DOHH2 (cell line): ENCODE measurements around the gene MYBPHL.

Experiments
- CTCF ChIP-seq: fragments of 200-600 bp; sonication (generic); IDR thresholded peaks from one replicate; pipeline ENCODE4 v1.5.1; 2014; ENCODE audit warnings: antibody characterized with exemption, mild to moderate bottlenecking, low read depth, low read length; ENCODE audit not compliant: poor library complexity, severe bottlenecking
- EZH2phosphoT487 ChIP-seq: fragments of 200-600 bp; sonication (generic); IDR thresholded peaks from 2 replicates; pipeline ENCODE4 v1.6.1; 2017; ENCODE audit warnings: borderline replicate concordance, mild to moderate bottlenecking, antibody characterized with exemption, low read length, moderate library complexity, mixed read lengths

DNA sequence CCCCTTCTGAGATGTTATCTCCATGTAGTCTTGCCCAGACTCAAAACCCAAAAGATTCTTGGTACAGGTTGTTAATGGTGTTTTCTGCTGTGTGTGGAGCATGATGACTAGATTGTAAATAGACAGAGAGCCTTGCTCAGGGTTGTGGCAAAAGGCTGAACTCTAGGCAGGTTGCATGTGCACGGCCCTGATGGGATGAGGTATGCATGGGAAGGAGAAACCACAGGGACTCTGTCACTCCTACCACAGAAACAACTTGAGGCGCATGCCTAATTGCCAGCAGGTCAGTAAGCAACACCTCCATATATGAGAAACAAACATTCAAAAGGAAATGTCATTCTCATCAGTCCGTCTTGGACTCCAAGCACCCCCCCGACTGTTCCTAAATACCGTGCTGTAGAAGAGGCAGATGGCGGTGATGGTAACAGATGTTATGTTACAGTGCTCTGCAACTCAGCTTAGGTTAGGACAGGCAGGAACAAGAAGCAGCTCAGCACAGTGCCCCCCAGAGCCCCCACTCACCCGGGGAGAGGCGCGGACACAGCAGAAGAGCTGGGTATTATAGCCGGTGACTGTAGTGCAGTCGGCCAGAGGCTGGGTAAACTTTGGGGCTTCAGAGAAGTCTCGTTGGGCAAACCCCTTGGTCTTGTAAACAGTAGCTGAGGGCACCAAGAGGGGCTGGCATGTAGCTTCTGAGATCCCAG is 10.9 kb downstream of the MYBPHL start:
- TF ChIP-seq CTCF = no peak
- no peak for TF ChIP-seq EZH2phosphoT487
